H9 (cell line): ENCODE measurements around the gene NRP1. TPM values are rescaled to one million over a fixed set of nuclear protein-coding genes. Genes with fewer than 3 reads are reported as not detected.

Source experiments
- DNase-seq: peaks from one replicate; pipeline ENCODE4 v3.0.0-alpha.2; 2017
- H2AFZ ChIP-seq: one replicate; pipeline ENCODE4 v1.6.1; 2013; ENCODE audit warnings: mild to moderate bottlenecking, low read length, control low read depth, moderate library complexity
- H2AK5ac ChIP-seq: 2 replicates; pipeline ENCODE4 v1.6.1; 2013; ENCODE audit warnings: low read length, control low read depth, mixed read lengths; ENCODE audit not compliant: insufficient read length
- H2BK120ac ChIP-seq: one replicate; pipeline ENCODE4 v1.6.1; 2013; ENCODE audit warnings: low read depth, mild to moderate bottlenecking, low read length, control low read depth, inconsistent platforms; ENCODE audit not compliant: poor library complexity, severe bottlenecking
- H2BK12ac ChIP-seq: 2 replicates; pipeline ENCODE4 v1.6.1; 2013; ENCODE audit warnings: low read length, control low read depth, mixed read lengths, low read depth; ENCODE audit not compliant: insufficient read length
- H2BK15ac ChIP-seq: 2 replicates; pipeline ENCODE4 v1.6.1; 2013; ENCODE audit warnings: low read depth, low read length, control low read depth
- H2BK20ac ChIP-seq: one replicate; pipeline ENCODE4 v1.6.1; 2013; ENCODE audit warnings: low read depth, mild to moderate bottlenecking, low read length, control low read depth, inconsistent platforms; ENCODE audit not compliant: poor library complexity, severe bottlenecking
- H2BK5ac ChIP-seq: 2 replicates; pipeline ENCODE4 v1.6.1; 2013; ENCODE audit warnings: low read length, control low read depth, mixed read lengths; ENCODE audit not compliant: insufficient read length
- H3K14ac ChIP-seq: 2 replicates; pipeline ENCODE4 v1.6.1; 2013; ENCODE audit warnings: low read length, control low read depth; ENCODE audit not compliant: insufficient read depth
- H3K18ac ChIP-seq: 2 replicates; pipeline ENCODE4 v1.6.1; 2013; ENCODE audit warnings: low read depth, mild to moderate bottlenecking, mixed read lengths, low read length, control low read depth; ENCODE audit not compliant: insufficient read length
- H3K23ac ChIP-seq: 2 replicates; pipeline ENCODE4 v1.6.1; 2013; ENCODE audit warnings: low read length, control low read depth, mixed read lengths, low read depth; ENCODE audit not compliant: insufficient read length
- H3K23me2 ChIP-seq: 2 replicates; pipeline ENCODE4 v1.6.1; 2013; ENCODE audit warnings: low read depth, mild to moderate bottlenecking, mixed read lengths, low read length, control low read depth; ENCODE audit not compliant: insufficient read length, poor library complexity, severe bottlenecking
- H3K27ac ChIP-seq: 2 replicates; pipeline ENCODE4 v1.5.1; 2013; ENCODE audit warnings: low read length, control low read depth, mixed read lengths, low read depth; ENCODE audit not compliant: insufficient read length
- H3K27me3 ChIP-seq: 2 replicates; pipeline ENCODE4 v1.6.1; 2013; ENCODE audit warnings: low read length, control low read depth, inconsistent platforms; ENCODE audit not compliant: insufficient read depth
- H3K4ac ChIP-seq: 2 replicates; pipeline ENCODE4 v1.6.1; 2013; ENCODE audit warnings: low read depth, mild to moderate bottlenecking, control low read depth, inconsistent platforms, low read length, moderate library complexity
- H3K4me1 ChIP-seq: 2 replicates; pipeline ENCODE4 v1.6.1; 2013; ENCODE audit warnings: low read length, control low read depth, inconsistent platforms; ENCODE audit not compliant: insufficient read depth
- H3K4me2 ChIP-seq: 2 replicates; pipeline ENCODE4 v1.6.1; 2013; ENCODE audit warnings: low read length, control low read depth, mixed read lengths; ENCODE audit not compliant: insufficient read length, insufficient read depth
- H3K56ac ChIP-seq: 2 replicates; pipeline ENCODE4 v1.6.1; 2013; ENCODE audit warnings: low read depth, mild to moderate bottlenecking, mixed read lengths, low read length, control low read depth; ENCODE audit not compliant: insufficient read length
- H3K79me1 ChIP-seq: 2 replicates; pipeline ENCODE4 v1.6.1; 2013; ENCODE audit warnings: low read depth, mild to moderate bottlenecking, moderate library complexity, low read length, control low read depth, inconsistent platforms; ENCODE audit not compliant: insufficient read depth, poor library complexity, severe bottlenecking
- H3K79me2 ChIP-seq: 2 replicates; pipeline ENCODE4 v1.6.1; 2013; ENCODE audit warnings: low read length, control low read depth, inconsistent platforms; ENCODE audit not compliant: insufficient read depth
- H3K9ac ChIP-seq: 2 replicates; pipeline ENCODE4 v1.6.1; 2013; ENCODE audit warnings: low read length, control low read depth, mixed read lengths; ENCODE audit not compliant: insufficient read length; ENCODE audit errors: extremely low read depth
- H3K9me3 ChIP-seq: one replicate; pipeline ENCODE4 v1.6.1; 2013; ENCODE audit warnings: low read depth, low read length, inconsistent platforms; ENCODE audit not compliant: control insufficient read depth
- H3T11ph ChIP-seq: one replicate; pipeline ENCODE4 v1.6.1; 2013; ENCODE audit warnings: mild to moderate bottlenecking, low read length, control low read depth, inconsistent platforms
- H4K20me1 ChIP-seq: one replicate; pipeline ENCODE4 v1.6.1; 2013; ENCODE audit not compliant: control insufficient read depth, insufficient read length, insufficient read depth
- H4K5ac ChIP-seq: 2 replicates; pipeline ENCODE4 v1.6.1; 2013; ENCODE audit warnings: low read depth, mild to moderate bottlenecking, mixed read lengths, low read length, control low read depth; ENCODE audit not compliant: insufficient read length
- H4K8ac ChIP-seq: replicated peaks from 2 replicates; pipeline ENCODE4 v1.6.1; 2013; ENCODE audit warnings: low read length, control low read depth, mixed read lengths, low read depth; ENCODE audit not compliant: insufficient read length
- H4K91ac ChIP-seq: 2 replicates; pipeline ENCODE4 v1.6.1; 2013; ENCODE audit warnings: low read depth, mild to moderate bottlenecking, moderate library complexity, mixed read lengths, low read length, control low read depth; ENCODE audit not compliant: insufficient read length
- H3K27ac Mint-ChIP-seq, 3 experiments: 2 replicates in 2 of 3; 3 replicates in 1 of 3; pipeline ENCODE4 v1.8.0; 2020 to 2021; ENCODE audit warnings: mixed read lengths in 3 of 3, mild to moderate bottlenecking in 1 of 3, moderate library complexity in 1 of 3
- H3K27me3 Mint-ChIP-seq: 2 replicates; pipeline ENCODE4 v1.8.0; 2021; ENCODE audit warnings: low read depth, mild to moderate bottlenecking, moderate library complexity, mixed read lengths
- H3K36me3 Mint-ChIP-seq, 3 experiments: 2 replicates in 2 of 3; 3 replicates in 1 of 3; pipeline ENCODE4 v1.8.0; 2020 to 2021; ENCODE audit warnings: low read depth in 3 of 3, mixed read lengths in 3 of 3; ENCODE audit not compliant: insufficient read depth in 1 of 3
- H3K4me1 Mint-ChIP-seq, 2 experiments: 2 replicates each; pipeline ENCODE4 v1.8.0; 2020; ENCODE audit warnings: mixed read lengths in 2 of 2
- H3K4me3 Mint-ChIP-seq, 2 experiments: 2 replicates in 1 of 2; 3 replicates in 1 of 2; pipeline ENCODE4 v1.8.0; 2020 to 2021; ENCODE audit warnings: mild to moderate bottlenecking in 2 of 2, mixed read lengths in 2 of 2, moderate library complexity in 1 of 2
- H3K9me3 Mint-ChIP-seq, 2 experiments: 2 replicates in 1 of 2; 3 replicates in 1 of 2; pipeline ENCODE4 v1.8.0; 2020; ENCODE audit warnings: mild to moderate bottlenecking in 2 of 2, mixed read lengths in 2 of 2, moderate library complexity in 1 of 2
- WGBS: extraction: QIAGEN DNeasy Blood & Tissue Kit; methylation state at CpG from one replicate; pipeline ENCODE4 v1.1.7; 2013; ENCODE audit warnings: missing lambda C conversion rate, low lambda C conversion rate, mixed read lengths; ENCODE audit not compliant: insufficient read length; ENCODE audit errors: extremely low coverage; 5-methylcytosine and 5-hydroxymethylcytosine counted together
- total RNA-seq: library from RNA; stranded (reverse); gene quantifications from 2 replicates; pipeline ENCODE4 v1.2.1, GENCODE V29; 2021
- TF ChIP-seq, protein P1 (sequence below): fragments of 200-600 bp; sonication (generic); conservative IDR thresholded peaks from 3 replicates; pipeline ENCODE4 v1.8.0; 2021; ENCODE audit warnings: antibody characterized with exemption, mild to moderate bottlenecking

The NRP1 gene
- total RNA-seq, 1 experiment from 2014 or later: 4.6 TPM

DNA sequence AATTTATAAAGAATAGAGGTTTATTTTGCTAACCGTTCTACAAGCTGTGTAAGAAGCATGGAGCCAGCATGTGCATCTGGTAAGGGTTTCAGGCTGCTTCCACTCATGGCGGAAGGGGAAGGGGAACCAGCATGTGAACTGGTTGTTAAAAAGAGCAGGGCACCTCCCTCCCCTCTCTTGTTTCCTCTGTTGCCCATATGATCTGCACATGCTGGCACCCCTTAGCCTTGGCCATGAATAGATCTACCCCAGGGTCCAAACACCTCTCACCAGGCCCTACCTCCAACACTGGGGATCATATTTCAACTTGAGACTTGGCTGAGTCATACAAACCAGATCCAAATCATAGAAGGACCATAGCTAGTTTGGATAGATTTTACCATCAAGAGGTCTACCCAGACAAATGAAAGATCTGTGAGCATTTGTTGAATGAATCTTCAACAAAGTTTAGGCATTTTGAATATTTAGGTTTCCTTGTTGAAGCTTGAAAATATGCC lies 36.0 kb upstream of the NRP1 start:
- Histone ChIP-seq H3K27me3 (no peaks in the 10 kb centered on the region), H3K9ac (no peak overlapping the region), H2BK20ac (no peak overlapping the region), H2BK15ac (no peak overlapping the region), H2BK120ac (no peak overlapping the region), H4K91ac (no peak overlapping the region), H3T11ph (no peak overlapping the region), H3K27ac (no peak overlapping the region), H2AFZ (no peak overlapping the region), H3K79me1 (no peaks in the 10 kb centered on the region), H2BK12ac (no peak overlapping the region), H3K9me3 (no peaks in the 10 kb centered on the region), H3K4ac (no peak overlapping the region), H3K4me1 (no peaks in the 10 kb centered on the region), H4K8ac (no peak overlapping the region), H2AK5ac (no peak overlapping the region), H3K56ac (no peak overlapping the region), H2BK5ac (no peak overlapping the region), H3K23me2 (no peaks in the 10 kb centered on the region), H4K5ac (no peak overlapping the region), H3K4me2 (no peak overlapping the region), H3K14ac (no peak overlapping the region), H4K20me1 (no peaks in the 10 kb centered on the region), H3K23ac (no peak overlapping the region), H3K18ac (no peak overlapping the region), H3K79me2 (no peaks in the 10 kb centered on the region)
- no peak for DNase-seq
- no CpG with 5 or more reads among the region's 2 CpGs for WGBS
- Mint-ChIP-seq H3K27me3 (peaks cover 2% of the 10 kb centered on the region; the same call in 1 of the 2 replicates), H3K9me3 (peaks cover 8% of the 10 kb centered on the region in 2 experiments; a peak in 4 of 5 replicates), H3K4me3 (no peak overlapping the region), H3K36me3 (peaks cover 0 to 4% (median 2%) of the 10 kb centered on the region in 3 experiments; a peak in 4 of 7 replicates), H3K27ac (no peak overlapping the region), H3K4me1 (peaks cover 0 to 5% of the 10 kb centered on the region in 2 experiments; a peak in 1 of 4 replicates)
- TF ChIP-seq, protein P1, sequence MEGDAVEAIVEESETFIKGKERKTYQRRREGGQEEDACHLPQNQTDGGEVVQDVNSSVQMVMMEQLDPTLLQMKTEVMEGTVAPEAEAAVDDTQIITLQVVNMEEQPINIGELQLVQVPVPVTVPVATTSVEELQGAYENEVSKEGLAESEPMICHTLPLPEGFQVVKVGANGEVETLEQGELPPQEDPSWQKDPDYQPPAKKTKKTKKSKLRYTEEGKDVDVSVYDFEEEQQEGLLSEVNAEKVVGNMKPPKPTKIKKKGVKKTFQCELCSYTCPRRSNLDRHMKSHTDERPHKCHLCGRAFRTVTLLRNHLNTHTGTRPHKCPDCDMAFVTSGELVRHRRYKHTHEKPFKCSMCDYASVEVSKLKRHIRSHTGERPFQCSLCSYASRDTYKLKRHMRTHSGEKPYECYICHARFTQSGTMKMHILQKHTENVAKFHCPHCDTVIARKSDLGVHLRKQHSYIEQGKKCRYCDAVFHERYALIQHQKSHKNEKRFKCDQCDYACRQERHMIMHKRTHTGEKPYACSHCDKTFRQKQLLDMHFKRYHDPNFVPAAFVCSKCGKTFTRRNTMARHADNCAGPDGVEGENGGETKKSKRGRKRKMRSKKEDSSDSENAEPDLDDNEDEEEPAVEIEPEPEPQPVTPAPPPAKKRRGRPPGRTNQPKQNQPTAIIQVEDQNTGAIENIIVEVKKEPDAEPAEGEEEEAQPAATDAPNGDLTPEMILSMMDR: no peak
